Activated B cell treated with CpG ODN at 0.5 μM for 24 hours (primary cell): Measurements from ENCODE around the gene RAPGEF3. TPM values are rescaled to one million over a fixed set of nuclear protein-coding genes. Genes with fewer than 3 reads are reported as not detected.

ENCODE experiments used
- ATAC-seq: fragments of 200-7000 bp; cut with Tn5 transposase; one replicate; pipeline ENCODE4 v1.10.0; 2021; ENCODE audit warnings: low read depth, mild to moderate bottlenecking, moderate library complexity
- CTCF ChIA-PET: fragments of 350-600 bp; sonication (Branson Sonifier 250); formaldehyde crosslinking; loops from one replicate; lab custom pipeline; 2021; ENCODE audit warnings: antibody characterized with exemption; lab: Charles Lee
- POLR2A ChIA-PET: fragments of 350-600 bp; sonication (Branson Sonifier 250); formaldehyde crosslinking; loops from one replicate; lab custom pipeline; 2021; ENCODE audit warnings: antibody characterized with exemption; lab: Charles Lee
- DNase-seq: peaks from one replicate; pipeline ENCODE4 v3.0.0; 2022
- H3K27ac Mint-ChIP-seq: one replicate; pipeline ENCODE4 v1.8.0; 2020; ENCODE audit warnings: mixed read lengths
- H3K27me3 Mint-ChIP-seq: one replicate; pipeline ENCODE4 v1.8.0; 2021; ENCODE audit warnings: mixed read lengths
- H3K36me3 Mint-ChIP-seq: one replicate; pipeline ENCODE4 v1.8.0; 2021; ENCODE audit warnings: low read depth, mixed read lengths
- H3K4me1 Mint-ChIP-seq: one replicate; pipeline ENCODE4 v1.8.0; 2021; ENCODE audit warnings: mixed read lengths
- H3K4me3 Mint-ChIP-seq: one replicate; pipeline ENCODE4 v1.8.0; 2020; ENCODE audit warnings: mild to moderate bottlenecking, mixed read lengths
- H3K9me3 Mint-ChIP-seq: one replicate; pipeline ENCODE4 v1.8.0; 2020; ENCODE audit warnings: mixed read lengths
- intact Hi-C: fragments of 100-400 bp; cut with micrococcal nuclease; formaldehyde crosslinking; loops from one replicate; pipeline ENCODE4 v1.15.1; 2024
- total RNA-seq: library from RNA; stranded (reverse); gene quantifications from 2 replicates; pipeline ENCODE4 v1.2.3, GENCODE V29; 2022
- TF ChIP-seq, protein P1 (sequence below): fragments of 200-600 bp; IDR thresholded peaks from one replicate; pipeline ENCODE4 v1.8.0; 2022; ENCODE audit warnings: antibody characterized with exemption, mild to moderate bottlenecking

Gene RAPGEF3
- total RNA-seq, 1 donor from 2014 or later, result 5.0 TPM

DNA sequence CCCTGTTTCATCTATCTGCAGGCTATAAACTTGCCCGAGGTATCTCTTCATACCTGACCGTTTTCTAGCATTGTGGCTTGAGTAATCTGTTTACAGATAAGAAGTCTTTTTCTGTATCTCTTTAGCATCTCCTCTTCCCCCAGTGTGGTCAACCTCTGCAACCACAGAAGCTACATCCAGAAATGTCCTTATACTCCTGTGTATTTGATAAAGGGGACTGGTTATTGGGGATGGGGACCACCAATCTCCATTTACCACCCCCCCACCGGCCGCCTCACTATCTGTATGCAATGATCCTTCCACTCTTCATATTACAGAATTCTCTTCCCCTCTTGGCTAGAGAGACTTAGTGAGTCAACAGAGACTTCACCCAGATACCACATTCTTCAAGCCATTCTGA, 49.4 kb downstream of the RAPGEF3 start:
- peaks cover 10% of the 10 kb centered on the region for H3K36me3 Mint-ChIP-seq
- CTCF ChIA-PET, result interaction anchor here (1.2 to 3.2 kb wide), 4 partner anchors 33 to 129 kb away, joined by 3 to 20 read pairs (median 11); no protein-coding TSS in a partner anchor
- intact Hi-C loops, result loop anchor here (2.0 to 10.0 kb wide), 9 partner anchors 18 to 1982 kb away; partner anchors contain the start of genes AMIGO2, ARID2, PCED1B and SCAF11
- H3K27me3 Mint-ChIP-seq, result no peaks in the 10 kb centered on the region
- no peak for ATAC-seq
- POLR2A ChIA-PET, result interaction anchor here (1.3 to 1.7 kb wide), 3 partner anchors 17 to 1440 kb away, joined by 4 to 6 read pairs (median 4); partner anchors contain the start of gene SLC38A1
- no peak for DNase-seq
- TF ChIP-seq, protein P1, sequence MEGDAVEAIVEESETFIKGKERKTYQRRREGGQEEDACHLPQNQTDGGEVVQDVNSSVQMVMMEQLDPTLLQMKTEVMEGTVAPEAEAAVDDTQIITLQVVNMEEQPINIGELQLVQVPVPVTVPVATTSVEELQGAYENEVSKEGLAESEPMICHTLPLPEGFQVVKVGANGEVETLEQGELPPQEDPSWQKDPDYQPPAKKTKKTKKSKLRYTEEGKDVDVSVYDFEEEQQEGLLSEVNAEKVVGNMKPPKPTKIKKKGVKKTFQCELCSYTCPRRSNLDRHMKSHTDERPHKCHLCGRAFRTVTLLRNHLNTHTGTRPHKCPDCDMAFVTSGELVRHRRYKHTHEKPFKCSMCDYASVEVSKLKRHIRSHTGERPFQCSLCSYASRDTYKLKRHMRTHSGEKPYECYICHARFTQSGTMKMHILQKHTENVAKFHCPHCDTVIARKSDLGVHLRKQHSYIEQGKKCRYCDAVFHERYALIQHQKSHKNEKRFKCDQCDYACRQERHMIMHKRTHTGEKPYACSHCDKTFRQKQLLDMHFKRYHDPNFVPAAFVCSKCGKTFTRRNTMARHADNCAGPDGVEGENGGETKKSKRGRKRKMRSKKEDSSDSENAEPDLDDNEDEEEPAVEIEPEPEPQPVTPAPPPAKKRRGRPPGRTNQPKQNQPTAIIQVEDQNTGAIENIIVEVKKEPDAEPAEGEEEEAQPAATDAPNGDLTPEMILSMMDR, result no peak
- peaks cover 60% of the 10 kb centered on the region for H3K4me1 Mint-ChIP-seq
- H3K9me3 Mint-ChIP-seq, result no peaks in the 10 kb centered on the region
- peak overlapping the region; percentile 84 for H3K27ac Mint-ChIP-seq
- H3K4me3 Mint-ChIP-seq, result peak overlapping the region; percentile 66

DNA sequence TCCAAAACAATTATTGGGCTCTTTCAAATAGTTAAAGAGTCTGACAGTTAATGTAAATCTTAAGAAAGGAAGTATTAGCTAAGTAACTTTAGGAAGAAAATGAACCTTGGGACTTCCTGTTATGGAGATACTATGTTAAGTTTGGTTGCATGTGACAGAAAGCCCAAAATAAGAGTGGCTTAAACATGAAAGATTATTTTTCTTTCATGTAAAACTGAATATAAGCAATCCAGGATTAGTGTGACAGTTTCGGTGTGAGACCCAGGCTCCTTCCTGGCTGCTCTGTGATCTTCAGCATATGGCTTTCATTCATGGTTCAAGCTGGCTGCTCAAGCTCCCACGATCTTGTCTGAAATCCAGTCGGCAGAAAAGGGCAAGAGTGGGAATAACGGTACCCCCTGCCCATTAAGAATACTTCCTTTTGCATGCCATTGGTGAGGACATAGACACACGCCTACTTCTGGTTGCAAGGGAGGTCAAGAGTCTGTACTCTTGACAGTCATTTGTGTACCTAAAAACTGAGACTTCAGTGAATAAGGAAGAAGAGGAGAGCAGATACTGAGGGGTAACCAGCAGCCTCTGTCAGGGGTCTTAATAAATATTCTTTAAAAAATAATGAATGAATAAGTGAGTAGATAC, 50.7 kb downstream of the RAPGEF3 start:
- Mint-ChIP-seq H3K9me3 (no peaks in the 10 kb centered on the region), H3K27me3 (no peaks in the 10 kb centered on the region), H3K36me3 (peaks cover 10% of the 10 kb centered on the region), H3K4me1 (peaks cover 72% of the 10 kb centered on the region), H3K27ac (peak overlapping the region; percentile 72), H3K4me3 (peak overlapping the region; percentile 47)
- CTCF ChIA-PET, result interaction anchor here (1.1 to 3.5 kb wide), 3 partner anchors 35 to 131 kb away, joined by 3 to 16 read pairs (median 14); no protein-coding TSS in a partner anchor
- DNase-seq, result no peak
- intact Hi-C loops, result loop anchor here (2.0 to 10.0 kb wide), 10 partner anchors 19 to 1981 kb away; partner anchors contain the start of genes AMIGO2, ARID2, PCED1B and SCAF11
- no peak for ATAC-seq
- TF ChIP-seq, protein P1, result no peak
- POLR2A ChIA-PET, result interaction anchor here (0.6 to 3.4 kb wide), 4 partner anchors 33 to 395 kb away, joined by 3 to 30 read pairs (median 4); no protein-coding TSS in a partner anchor

GRCh38 chr12:47707355-47707754, 51.3 kb downstream of the RAPGEF3 start:
- CTCF ChIA-PET, result interaction anchor here (0.8 to 3.5 kb wide), 5 partner anchors 10 to 131 kb away, joined by 3 to 16 read pairs (median 3); no protein-coding TSS in a partner anchor
- no peak for ATAC-seq
- intact Hi-C loops, result loop anchor here (2.0 to 10.0 kb wide), 9 partner anchors 33 to 1980 kb away; partner anchors contain the start of genes AMIGO2, ARID2, PCED1B and SCAF11
- H3K27me3 Mint-ChIP-seq, result no peaks in the 10 kb centered on the region
- TF ChIP-seq, protein P1, result no peak
- POLR2A ChIA-PET, result interaction anchor here (0.6 to 3.4 kb wide), 8 partner anchors 9 to 1015 kb away, joined by 3 to 30 read pairs (median 5); partner anchors contain the start of gene SLC48A1
- peaks cover 12% of the 10 kb centered on the region for H3K36me3 Mint-ChIP-seq
- H3K4me3 Mint-ChIP-seq, result peak overlapping the region; percentile 42
- H3K9me3 Mint-ChIP-seq, result no peaks in the 10 kb centered on the region
- H3K27ac Mint-ChIP-seq, result peak overlapping the region; percentile 72
- no peak for DNase-seq
- peaks cover 75% of the 10 kb centered on the region for H3K4me1 Mint-ChIP-seq

- intact Hi-C loops, result loop anchor here (1.0 to 10.0 kb wide), 15 partner anchors 35 to 1978 kb away; partner anchors contain the start of genes AMIGO2, ARID2, PCED1B and SCAF11
- Mint-ChIP-seq H3K27me3 (no peaks in the 10 kb centered on the region), H3K36me3 (peaks cover 23% of the 10 kb centered on the region), H3K9me3 (no peaks in the 10 kb centered on the region), H3K4me1 (peaks cover 76% of the 10 kb centered on the region), H3K27ac (peak within 1 kb of the TSS; percentile 98), H3K4me3 (peak within 1 kb of the TSS; percentile 97)
- ATAC-seq (peak; percentile 90), DNase-seq (peak; percentile 96)
- ChIA-PET POLR2A (interaction anchor here (0.6 to 3.4 kb wide), 22 partner anchors 9 to 1716 kb away, joined by 3 to 30 read pairs (median 5); partner anchors contain the start of genes ENDOU, HDAC7, RAPGEF3 and SLC48A1), CTCF (interaction anchor here (0.7 to 3.5 kb wide), 11 partner anchors 8 to 673 kb away, joined by 3 to 16 read pairs (median 4); partner anchors contain the start of gene SLC48A1)
- TF ChIP-seq, protein P1, result no peak
Measured at GRCh38 chr12:47705566-47706425, 52.9 kb downstream of the RAPGEF3 start, which contains the start of gene RPAP3. Gene RPAP3 (minus strand): TSS chr12:47706030. CDS start chr12:47702840, 3,190 bp downstream.
